Stimulated activated CD4-positive, alpha-beta T cell treated with anti-CD3 and anti-CD28 coated beads, Interleukin-15, amount 100 ng/mL, for 48 hours (primary cell): Measurements from ENCODE around the gene OPN1MW.
"Not testable (repeated sequence)": the region's sequence is repeated elsewhere in the genome, so short reads cannot be mapped to it uniquely, and the experiment has no call there.

Experiments used
- DNase-seq, 2 donors: peaks; one replicate each; pipeline ENCODE4 v3.0.0-alpha.2; 2020; ENCODE audit warnings: low read depth in 2 of 2

The OPN1MW gene

DNA sequence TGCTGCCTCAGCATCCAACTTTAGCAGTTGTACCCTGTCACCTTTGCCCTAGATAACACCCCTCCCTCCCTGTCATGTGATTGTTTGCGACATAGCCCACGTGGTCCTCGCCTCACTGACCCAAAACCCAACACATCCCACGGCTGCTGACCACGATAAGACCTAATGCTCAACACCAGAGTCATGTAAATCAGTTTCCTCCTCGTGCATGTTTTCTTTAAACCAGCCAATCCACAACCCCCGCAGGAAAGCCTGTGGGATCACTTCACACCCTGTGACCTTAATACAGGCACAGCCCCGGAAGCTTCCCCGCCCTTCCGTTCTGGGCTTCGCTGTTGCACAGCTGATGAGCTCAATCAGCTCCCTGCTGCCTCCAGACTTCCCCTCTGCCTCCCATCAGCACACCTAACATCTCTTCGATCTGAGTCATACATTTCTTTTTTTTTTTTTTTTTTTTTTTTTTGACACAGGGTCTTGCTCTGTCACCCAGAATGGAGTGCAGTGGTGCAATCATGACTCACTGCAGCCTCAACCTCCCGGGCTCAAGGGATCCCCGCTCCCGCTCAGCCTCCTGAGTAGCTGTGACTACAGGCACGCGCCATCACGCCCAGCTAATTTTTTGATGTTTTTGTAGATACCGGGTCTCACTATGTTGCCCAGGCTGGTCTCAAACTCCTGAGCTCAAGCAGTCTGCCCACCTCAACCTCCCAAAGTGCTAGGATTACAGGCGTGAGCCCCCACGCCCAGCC lies 27.4 kb downstream of the OPN1MW start:
- DNase-seq, result not testable (repeated sequence)

- not testable (repeated sequence) for DNase-seq
Observed at GRCh38 chrX:154211057-154211456, 28.7 kb downstream of the OPN1MW start.

- not testable (repeated sequence) for DNase-seq
Observed at GRCh38 chrX:154211499-154211898, 29.1 kb downstream of the OPN1MW start.

DNA sequence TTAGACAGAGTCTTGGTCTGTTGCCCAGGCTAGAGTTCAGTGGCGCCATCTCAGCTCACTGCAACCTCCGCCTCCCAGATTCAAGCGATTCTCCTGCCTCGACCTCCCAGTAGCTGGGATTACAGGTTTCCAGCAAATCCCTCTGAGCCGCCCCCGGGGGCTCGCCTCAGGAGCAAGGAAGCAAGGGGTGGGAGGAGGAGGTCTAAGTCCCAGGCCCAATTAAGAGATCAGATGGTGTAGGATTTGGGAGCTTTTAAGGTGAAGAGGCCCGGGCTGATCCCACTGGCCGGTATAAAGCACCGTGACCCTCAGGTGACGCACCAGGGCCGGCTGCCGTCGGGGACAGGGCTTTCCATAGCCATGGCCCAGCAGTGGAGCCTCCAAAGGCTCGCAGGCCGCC lies 37.1 kb downstream of the OPN1MW start, which contains the start of gene OPN1MW2:
Gene OPN1MW2, plus strand, starts transcription at position 301 of the 400 bp plus-strand sequence. Its CDS starts 60 bp downstream, at position 361.
- not testable (repeated sequence) for DNase-seq

- DNase-seq, result not testable (repeated sequence)
Observed at GRCh38 chrX:154225292-154225691, 42.9 kb downstream of the OPN1MW start.

- DNase-seq, result not testable (repeated sequence)
Observed at GRCh38 chrX:154226706-154227105, 44.3 kb downstream of the OPN1MW start.

DNA sequence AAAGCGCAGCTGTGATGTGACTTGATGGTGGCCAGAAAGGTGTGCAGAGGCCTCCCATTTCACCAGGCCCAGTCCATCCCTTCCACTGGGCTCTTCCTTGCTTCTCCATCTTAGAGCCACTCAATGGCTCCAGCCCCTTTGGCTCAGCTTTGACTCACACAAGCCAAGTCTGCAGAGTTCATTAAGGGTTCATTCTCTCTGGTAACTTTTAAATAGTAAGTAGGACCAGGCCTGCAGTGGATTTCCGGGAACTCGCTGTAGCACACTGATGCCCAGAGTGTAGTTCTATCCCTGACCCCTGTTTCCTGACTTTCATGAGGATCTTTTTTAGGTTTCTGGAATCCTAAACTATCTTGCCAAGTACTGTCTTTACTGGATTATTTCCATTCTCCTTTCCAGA lies 49.0 kb downstream of the OPN1MW start:
- DNase-seq, result not testable (repeated sequence)

DNA sequence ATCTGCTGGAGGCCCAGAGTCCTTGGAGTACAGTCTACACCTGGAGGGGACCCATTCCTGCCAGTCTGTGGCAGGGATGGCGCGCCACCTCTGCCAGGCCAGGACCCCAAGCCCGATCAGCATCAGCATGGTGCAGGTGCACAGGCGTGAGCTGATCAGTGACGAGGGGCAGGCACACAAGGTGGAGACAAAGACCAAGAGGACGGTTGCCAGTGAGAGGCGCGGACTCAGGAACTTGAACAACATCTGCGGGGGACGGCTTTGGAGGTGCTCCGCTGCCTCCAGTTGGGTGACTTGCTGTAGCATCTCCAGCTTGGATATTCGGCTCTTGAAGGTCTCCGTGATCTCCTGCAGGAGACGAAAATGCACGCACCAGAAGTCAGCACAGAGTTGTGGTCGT lies 51.2 kb downstream of the OPN1MW start:
- DNase-seq, result not testable (repeated sequence)

- DNase-seq, result not testable (repeated sequence)
Observed at GRCh38 chrX:154238939-154239559, 56.7 kb downstream of the OPN1MW start.

GRCh38 chrX:154239982-154240503 lies 57.6 kb downstream of the OPN1MW start:
- not testable (repeated sequence) for DNase-seq
